Nasal cavity respiratory epithelium epithelial cell of viscerocranial mucosa (primary cell): Measurements from ENCODE around the gene SLC6A7. TPM values are rescaled to one million over a fixed set of nuclear protein-coding genes. Genes with fewer than 3 reads are reported as not detected.

Source experiments
- total RNA-seq: library from RNA; depleted of rRNA; stranded (reverse); fragments of >200 nt; gene quantifications from 2 replicates; pipeline ENCODE4 v1.2.3, GENCODE V29; 2014

SLC6A7 gene
- not detected in 2 replicates for total RNA-seq

GRCh38 chr5:150189728-150190502 is at the start of gene SLC6A7:
Gene SLC6A7, plus strand, starts transcription at chr5:150190062. Its CDS starts 266 bp downstream, at chr5:150190328.

GRCh38 chr5:150155258-150156026 is 34.4 kb upstream of the SLC6A7 start, which contains the start of gene PDGFRB:
Gene PDGFRB, minus strand, starts transcription at chr5:150155845. Its CDS starts 18,798 bp downstream, at chr5:150137047.

GRCh38 chr5:150166650-150167511 is 23.0 kb upstream of the SLC6A7 start, which contains the start of gene CDX1:
Gene CDX1, plus strand, starts transcription at chr5:150166778. Its CDS starts 99 bp downstream, at chr5:150166877.

Other genes starting within 250 kb of the SLC6A7 start
- 0.36 TPM in 1 of 2 replicates, not detected in the other for gene PDE6A, start 245.3 kb upstream of the SLC6A7 start, total RNA-seq
- 4.1 and 18.6 TPM in 2 replicates for gene SLC26A2, start 229.3 kb upstream of the SLC6A7 start, total RNA-seq
- 7.5 and 10.0 TPM in 2 replicates for gene TIGD6, start 189.4 kb upstream of the SLC6A7 start, total RNA-seq
- gene HMGXB3, start 189.3 kb upstream of the SLC6A7 start, total RNA-seq: 33.5 and 67.8 TPM in 2 replicates
- under 0.01 and 0.50 TPM in 2 replicates for gene CSF1R, start 103.5 kb upstream of the SLC6A7 start, total RNA-seq
- under 0.01 and 0.07 TPM in 2 replicates for gene PDGFRB, start 34.2 kb upstream of the SLC6A7 start, total RNA-seq
- not detected in 2 replicates for gene CDX1, start 23.3 kb upstream of the SLC6A7 start, total RNA-seq
- 0.34 and 1.00 TPM in 2 replicates for gene CAMK2A, start 99.7 kb downstream of the SLC6A7 start, total RNA-seq
- 8.2 and 37.1 TPM in 2 replicates for gene ARSI, start 112.8 kb downstream of the SLC6A7 start, total RNA-seq
- gene TCOF1, start 167.6 kb downstream of the SLC6A7 start, total RNA-seq: 15.0 and 29.3 TPM in 2 replicates
- 2.4 and 23.1 TPM in 2 replicates for gene CD74, start 222.8 kb downstream of the SLC6A7 start, total RNA-seq